HUDEP-2 (cell line): ENCODE results near the gene SLC27A2.
A peak's percentile ranks its signal among the peaks of the same experiment; 100 is the strongest.
"Not testable (repeated sequence)": the region's sequence is repeated elsewhere in the genome, so short reads cannot be mapped to it uniquely, and the experiment has no call there.

Source experiments
- DNase-seq, 76 experiments: peaks; one replicate each; lab custom pipeline; 2025; ENCODE audit not compliant: unreplicated experiment in 76 of 76; lab: John Stamatoyannopoulos, UW

Gene SLC27A2

DNA sequence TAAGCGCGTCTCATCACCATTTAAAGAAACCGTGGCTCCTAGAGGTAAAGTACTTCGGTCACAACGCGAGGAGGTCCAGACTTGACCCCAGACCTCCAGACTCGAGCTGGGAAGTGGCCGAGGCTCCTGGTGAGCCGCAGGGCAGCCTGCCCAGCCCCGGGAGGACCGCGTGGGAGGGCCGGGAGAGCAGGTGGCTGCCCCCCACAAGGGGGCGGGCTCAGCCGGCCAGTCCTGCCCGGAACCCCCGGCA lies at the start of gene SLC27A2:
Gene SLC27A2, plus strand, starts transcription at position 228 of the 250 bp plus-strand sequence. CDS start 232 bp downstream, outside the sequence.
- DNase-seq, result peak in 21 of 76 experiments; percentile 12 to 60 (median 38)

- not testable (repeated sequence) for DNase-seq
Measured at GRCh38 chr15:50132251-50132984, 49.6 kb upstream of the SLC27A2 start.

GRCh38 chr15:50134524-50135024 lies 47.4 kb upstream of the SLC27A2 start:
- DNase-seq, result peak in 25 of 76 experiments; percentile 9 to 69 (median 33)

DNA sequence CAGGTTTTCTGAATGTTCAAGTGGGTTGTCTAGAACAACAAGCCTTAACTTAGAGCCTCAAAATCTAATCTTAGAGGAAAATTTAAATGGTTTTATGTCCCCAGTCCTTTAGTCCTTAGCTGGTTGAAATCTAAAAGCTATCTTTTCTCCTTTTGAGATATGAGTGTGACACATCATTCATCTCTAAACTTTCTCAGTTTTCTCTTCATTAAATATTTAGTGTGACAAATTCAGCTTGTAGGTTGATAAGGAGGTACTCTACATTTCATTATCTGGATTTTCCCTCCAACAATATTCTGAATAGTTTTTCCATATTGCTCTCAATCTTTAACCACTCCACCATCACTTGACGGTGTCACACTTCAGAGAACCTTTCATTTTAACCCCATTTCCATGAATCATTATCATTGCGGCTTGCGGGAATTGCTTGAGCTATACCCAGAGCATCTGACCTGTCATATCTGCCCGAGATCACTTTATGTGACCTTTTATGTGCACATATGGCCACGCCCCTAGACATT lies 46.9 kb upstream of the SLC27A2 start:
- peak in 11 of 76 experiments; percentile 6 to 49 (median 13) for DNase-seq

- DNase-seq, result no peak
Measured at GRCh38 chr15:50137330-50137761, 44.6 kb upstream of the SLC27A2 start.

- DNase-seq, result no peak
Measured at GRCh38 chr15:50137893-50138292, 44.1 kb upstream of the SLC27A2 start.

DNA sequence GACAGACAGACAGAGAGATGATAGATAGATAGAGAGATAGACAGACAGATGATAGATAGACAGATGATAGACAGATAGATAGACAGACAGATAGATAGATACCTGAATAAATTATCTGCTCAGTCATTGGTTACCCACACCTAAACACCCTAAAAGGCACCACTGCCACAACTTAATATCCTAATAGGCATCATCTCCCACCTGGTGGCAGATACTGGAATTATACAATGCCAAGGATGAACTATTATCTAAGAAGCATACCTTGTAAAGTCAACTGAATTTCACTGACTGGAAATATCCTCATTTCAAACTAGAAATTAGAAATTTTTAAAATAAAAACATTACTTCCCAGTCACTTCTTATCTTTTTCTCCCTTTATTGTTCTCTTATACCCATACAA lies 43.6 kb upstream of the SLC27A2 start:
- peak in 1 of 76 experiments; percentile 7 for DNase-seq

- DNase-seq, result no peak
Measured at GRCh38 chr15:50140098-50140497, 41.9 kb upstream of the SLC27A2 start.

DNA sequence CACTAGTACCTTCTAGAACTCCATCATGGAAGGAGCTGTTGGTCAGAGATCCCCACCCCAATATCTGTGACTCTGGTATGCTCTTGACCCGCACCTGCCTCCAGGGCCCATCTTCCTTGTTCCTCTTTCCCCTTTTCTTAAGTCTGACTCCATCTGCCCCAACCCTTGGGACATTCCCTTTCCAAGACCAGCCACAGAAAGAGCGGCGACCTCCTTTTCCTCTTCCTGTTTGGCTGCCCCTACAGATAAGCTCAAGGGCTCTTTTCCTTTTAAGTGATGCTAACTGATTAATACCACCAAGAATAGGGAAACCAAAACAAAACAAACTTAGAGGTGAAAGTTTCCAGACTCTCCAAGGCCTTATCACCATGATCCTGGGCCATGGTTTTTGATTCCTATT lies 41.0 kb upstream of the SLC27A2 start:
- no peak for DNase-seq

DNA sequence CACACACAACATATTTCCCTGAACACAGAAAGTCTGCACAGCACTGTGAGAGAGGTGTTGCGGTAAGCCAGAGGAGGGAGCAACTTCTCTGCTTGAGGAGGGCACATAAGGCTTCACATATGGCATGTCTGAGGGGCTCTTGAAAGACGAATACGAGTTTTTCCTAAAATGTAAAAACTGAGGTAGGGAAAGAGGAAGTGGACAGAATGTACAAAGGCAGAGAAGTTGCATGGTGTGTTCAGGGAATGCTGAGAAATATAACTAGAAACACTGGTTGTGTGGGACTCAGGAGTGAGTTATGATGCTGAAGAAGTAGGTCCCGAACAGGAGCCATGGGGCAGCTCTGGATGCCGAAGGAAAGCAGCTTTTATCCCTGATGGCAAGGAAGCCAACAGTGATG lies 40.1 kb upstream of the SLC27A2 start:
- no peak for DNase-seq

DNA sequence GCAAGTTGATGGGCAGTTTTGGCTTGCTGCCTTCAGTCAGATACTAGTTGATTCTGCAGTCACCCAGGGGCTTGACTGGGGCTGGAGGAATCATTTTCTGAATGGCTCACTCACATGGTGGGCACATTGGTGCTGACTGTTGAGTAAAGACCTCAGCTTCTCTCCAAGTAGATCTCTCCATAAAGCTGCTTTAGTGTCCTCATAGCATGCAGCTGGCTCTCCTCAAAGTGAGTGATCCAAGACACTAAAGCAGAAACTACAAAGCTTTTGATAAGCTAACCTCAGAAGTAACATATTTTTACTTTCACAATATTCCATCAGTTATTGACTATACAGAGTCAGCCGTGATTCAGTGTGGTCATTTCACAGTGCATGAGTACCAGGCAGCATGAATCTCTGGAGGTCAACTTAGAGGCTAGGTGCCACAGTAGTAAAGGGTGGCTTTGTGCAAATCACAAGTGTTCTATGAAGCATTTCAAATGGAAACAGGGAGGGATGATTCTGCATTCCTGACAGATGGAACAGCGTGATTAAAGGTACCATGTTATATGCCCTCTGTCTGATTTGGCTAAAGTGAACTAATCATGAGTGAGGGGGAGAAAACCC lies 38.6 kb upstream of the SLC27A2 start:
- no peak for DNase-seq

GRCh38 chr15:50144341-50145120 lies 37.5 kb upstream of the SLC27A2 start:
- no peak for DNase-seq

DNA sequence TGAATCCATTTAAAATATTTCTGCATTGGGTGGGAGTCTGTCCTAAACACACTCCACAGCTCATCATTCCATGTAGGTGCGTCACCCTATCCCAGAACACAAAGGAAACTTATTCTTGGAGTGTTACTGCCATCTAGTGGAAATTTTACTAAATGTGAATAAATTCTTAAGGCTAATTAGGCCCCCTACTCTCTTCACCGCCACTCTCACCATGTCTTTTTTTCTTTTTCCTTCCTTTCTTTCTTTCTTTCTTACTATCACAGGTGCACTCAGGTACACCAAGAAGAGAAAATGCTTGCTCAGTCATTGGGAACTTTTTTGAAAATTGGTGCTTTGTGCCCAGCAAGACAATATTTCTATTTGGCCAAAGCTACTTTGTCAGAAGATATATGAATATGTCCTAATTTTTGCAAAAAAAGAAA lies 36.5 kb upstream of the SLC27A2 start:
- DNase-seq, result peak in 31 of 76 experiments; percentile 8 to 65 (median 28)

DNA sequence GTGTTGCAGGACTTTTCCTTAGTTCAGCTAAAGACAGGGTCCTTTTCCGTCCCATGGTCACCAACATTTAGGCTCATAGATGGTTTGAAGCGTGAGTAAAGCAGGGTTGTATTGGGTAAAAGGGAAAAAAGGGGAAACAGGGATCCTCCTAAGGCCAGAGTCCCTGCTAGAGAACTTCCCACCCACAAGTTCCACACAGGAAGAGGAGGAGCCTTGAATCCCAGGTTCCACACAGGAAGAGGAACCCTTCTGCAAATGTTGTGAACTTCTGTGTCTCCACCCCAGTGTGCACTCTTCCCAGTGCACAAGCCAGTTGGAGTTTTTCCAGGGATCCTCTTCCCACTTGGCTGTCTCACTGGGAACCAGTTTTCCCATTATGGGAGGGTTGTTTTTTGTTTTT lies 35.4 kb upstream of the SLC27A2 start:
- no peak for DNase-seq

DNA sequence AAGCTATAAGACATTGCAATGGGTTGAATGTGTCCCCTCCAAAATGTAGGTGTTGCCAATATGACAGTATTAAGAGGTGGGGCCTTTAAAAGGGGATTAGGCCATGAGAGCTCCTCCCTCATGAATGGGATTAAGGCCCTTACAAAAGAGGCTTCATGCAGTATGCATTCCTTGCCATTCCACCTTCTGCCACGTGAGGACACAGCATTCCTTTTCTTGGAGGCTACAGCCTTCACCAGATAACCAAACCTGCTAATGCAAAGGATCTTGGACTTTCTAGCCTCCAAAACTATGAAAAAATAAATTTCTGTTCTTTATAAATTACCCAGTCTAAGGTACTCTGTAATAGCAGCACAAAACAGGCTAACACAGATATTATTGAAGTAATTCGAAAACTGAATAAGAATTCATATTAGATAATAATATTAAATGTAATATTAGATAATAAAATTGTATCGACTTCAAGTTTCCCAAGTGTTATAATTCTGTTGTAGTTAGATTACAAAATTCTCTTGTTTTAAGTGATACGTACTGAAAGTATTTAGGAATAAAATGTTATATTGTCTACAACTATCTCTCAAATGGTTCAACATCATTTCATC lies 33.5 kb upstream of the SLC27A2 start:
- DNase-seq, result peak in 35 of 76 experiments; percentile 3 to 61 (median 14)

GRCh38 chr15:50149090-50149489 lies 32.9 kb upstream of the SLC27A2 start:
- DNase-seq, result peak in 5 of 76 experiments; percentile 5 to 26 (median 15)

- DNase-seq, result no peak
Measured at GRCh38 chr15:50150349-50150748, 31.6 kb upstream of the SLC27A2 start.

DNA sequence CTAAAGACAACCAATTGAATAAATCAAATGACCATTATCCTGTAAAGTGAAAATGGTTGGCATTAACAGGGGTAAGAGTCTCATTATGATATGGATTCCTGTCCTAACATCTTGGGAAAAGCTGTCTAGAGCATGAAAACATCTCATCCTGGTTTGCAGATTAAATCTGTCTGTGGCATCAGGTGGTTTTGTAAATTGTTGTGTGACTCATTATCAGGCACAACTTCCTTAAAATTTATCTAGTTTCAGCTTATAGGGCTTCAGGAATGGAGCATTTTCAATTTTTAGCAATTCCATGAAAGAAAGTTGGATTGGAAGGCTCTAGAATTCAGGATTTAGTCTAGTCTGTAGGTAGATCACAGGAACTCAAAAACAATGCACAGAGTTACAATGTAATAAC lies 31.1 kb upstream of the SLC27A2 start:
- DNase-seq, result no peak

DNA sequence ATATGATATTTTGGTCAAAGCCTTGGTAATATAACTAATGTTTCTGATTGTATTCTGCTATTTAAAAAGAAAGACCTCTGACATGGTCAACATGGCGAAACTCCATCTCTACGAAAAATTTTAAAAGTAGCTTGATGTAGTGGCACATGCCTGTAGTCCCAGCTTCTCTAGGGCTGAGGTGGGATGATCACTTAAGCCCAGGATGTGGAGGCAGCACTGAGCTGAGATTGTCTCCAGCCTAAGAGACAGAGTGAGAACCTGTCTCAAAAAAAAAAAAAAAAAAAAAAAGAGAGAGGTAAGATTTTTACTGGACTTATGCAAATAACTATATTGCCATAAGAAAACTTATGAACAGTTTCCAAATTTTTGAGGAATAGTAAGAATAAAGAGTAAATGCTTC lies 30.5 kb upstream of the SLC27A2 start:
- no peak for DNase-seq

GRCh38 chr15:50158236-50158635 lies 23.8 kb upstream of the SLC27A2 start:
- not testable (repeated sequence) for DNase-seq
